Fibroblast of the aortic adventitia (primary cell): Measurements from ENCODE around the gene CKB. TPM values are rescaled to one million over a fixed set of nuclear protein-coding genes. Genes with fewer than 3 reads are reported as not detected.

Experiments used
- DNase-seq: peaks from one replicate; pipeline ENCODE4 v3.0.0-alpha.2; 2010; ENCODE audit warnings: low read depth
- H3K4me3 ChIP-seq: 2 replicates; pipeline ENCODE4 v1.5.1; 2011; ENCODE audit warnings: low read depth, mild to moderate bottlenecking, control low read depth, low read length, moderate library complexity
- CTCF ChIP-seq: IDR thresholded peaks from 2 replicates; pipeline ENCODE4 v1.5.1; 2011; ENCODE audit warnings: mild to moderate bottlenecking, low read length, control low read depth, inconsistent platforms; ENCODE audit not compliant: insufficient read depth
- total RNA-seq: library from RNA; depleted of rRNA; stranded (reverse); fragments of >200 nt; gene quantifications from 2 replicates; pipeline ENCODE4 v1.2.3, GENCODE V29; 2012; ENCODE audit warnings: low replicate concordance

CKB gene
- 17.6 and 29.3 TPM in 2 replicates for total RNA-seq

- H3K4me3 ChIP-seq = peak within 1 kb of the TSS; percentile 60
- DNase-seq = peak; percentile 43
- no peak for TF ChIP-seq CTCF
Measured at GRCh38 chr14:103522649-103523574, at the start of gene CKB. TSS of gene CKB (minus strand) at chr14:103522830. CDS start at chr14:103522493, 337 bp downstream.

GRCh38 chr14:103569408-103569807, 46.8 kb upstream of the CKB start:
- no peak overlapping the region for H3K4me3 ChIP-seq
- no peak for TF ChIP-seq CTCF
- DNase-seq = no peak

- DNase-seq = no peak
- H3K4me3 ChIP-seq = no peak overlapping the region
- TF ChIP-seq CTCF = no peak
Measured at GRCh38 chr14:103568952-103569351, 46.3 kb upstream of the CKB start.

- no peak for DNase-seq
- no peak for TF ChIP-seq CTCF
- peak overlapping the region; percentile 63 for H3K4me3 ChIP-seq
Measured at GRCh38 chr14:103563844-103564505, 41.3 kb upstream of the CKB start.

GRCh38 chr14:103563226-103563620, 40.6 kb upstream of the CKB start:
- no peak for DNase-seq
- H3K4me3 ChIP-seq = peak overlapping the region; percentile 63
- no peak for TF ChIP-seq CTCF

- no peak for TF ChIP-seq CTCF
- peak; percentile 75 for DNase-seq
- peak within 1 kb of the TSS; percentile 63 for H3K4me3 ChIP-seq
Measured at GRCh38 chr14:103562429-103563225, 40.0 kb upstream of the CKB start, which contains the start of the genes BAG5 and COA8. TSS of gene BAG5 (minus strand) at chr14:103562657. CDS start at chr14:103561164, 1,493 bp downstream. TSS of gene COA8 (plus strand) at chr14:103562960. CDS start at chr14:103563002, 42 bp downstream.
